GM18499 (cell line): ENCODE results near the gene SCYGR8.
"Not testable (repeated sequence)": the region's sequence is repeated elsewhere in the genome, so short reads cannot be mapped to it uniquely, and the experiment has no call there.

Experiments used
- ATAC-seq: cut with Tn5 transposase; IDR thresholded peaks from one replicate; pipeline ENCODE4 v1.9.1; 2021; ENCODE audit warnings: moderate number of reproducible peaks; ENCODE audit not compliant: insufficient read depth, unreplicated experiment

Gene SCYGR8, protein sequence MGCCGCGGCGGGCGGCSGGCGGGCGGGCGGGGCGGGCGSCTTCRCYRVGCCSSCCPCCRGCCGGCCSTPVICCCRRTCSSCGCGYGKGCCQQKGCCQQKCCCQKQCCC

GRCh38 chr2:227745594-227745993 is at the start of gene SCYGR8:
SCYGR8 (plus strand) TSS chr2:227745894; CDS start chr2:227745894, 0 bp downstream.
- no peak for ATAC-seq

GRCh38 chr2:227696990-227697679 is 48.6 kb upstream of the SCYGR8 start:
- no peak for ATAC-seq

DNA sequence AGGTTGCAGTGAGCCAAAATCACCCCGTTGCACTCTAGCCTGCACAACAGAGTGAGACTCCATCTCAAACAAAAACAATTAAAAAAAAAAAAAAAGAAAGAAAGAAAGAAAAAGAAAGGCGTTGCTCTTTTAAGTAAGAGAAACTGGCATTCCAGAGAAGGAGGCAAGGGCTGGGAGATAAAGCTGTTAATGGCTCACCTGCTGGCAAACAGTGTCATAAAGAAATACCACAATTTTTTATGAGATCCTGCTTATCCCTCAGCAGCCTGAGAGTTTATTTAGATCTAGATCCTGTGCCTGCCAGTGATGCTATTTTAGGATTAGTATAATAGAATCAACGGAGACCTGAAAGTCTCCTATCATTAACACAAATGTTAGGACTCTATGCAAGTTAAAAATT is 44.1 kb upstream of the SCYGR8 start:
- ATAC-seq, result no peak

DNA sequence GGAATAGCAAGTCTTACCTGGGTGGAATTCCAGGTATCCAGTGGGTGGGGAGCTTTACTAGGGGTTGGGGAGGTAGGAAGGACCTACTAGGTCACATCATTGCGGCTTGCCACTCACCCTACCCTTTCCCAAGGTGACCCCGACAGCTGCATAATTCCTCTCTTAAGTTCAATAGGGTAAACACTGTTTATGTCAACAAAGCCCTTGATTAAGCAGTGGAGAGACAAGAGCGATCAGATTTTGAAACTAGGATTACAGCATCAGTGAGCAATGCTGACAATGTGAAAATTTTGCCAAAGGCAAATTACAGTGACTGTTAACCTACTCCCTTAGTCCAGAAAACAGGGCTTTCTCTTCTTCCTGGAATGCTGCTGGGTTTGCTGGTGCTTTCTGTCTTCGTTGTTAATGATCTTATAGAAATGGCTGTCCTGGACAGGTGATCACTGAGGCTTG is 42.4 kb upstream of the SCYGR8 start:
- ATAC-seq, result no peak

DNA sequence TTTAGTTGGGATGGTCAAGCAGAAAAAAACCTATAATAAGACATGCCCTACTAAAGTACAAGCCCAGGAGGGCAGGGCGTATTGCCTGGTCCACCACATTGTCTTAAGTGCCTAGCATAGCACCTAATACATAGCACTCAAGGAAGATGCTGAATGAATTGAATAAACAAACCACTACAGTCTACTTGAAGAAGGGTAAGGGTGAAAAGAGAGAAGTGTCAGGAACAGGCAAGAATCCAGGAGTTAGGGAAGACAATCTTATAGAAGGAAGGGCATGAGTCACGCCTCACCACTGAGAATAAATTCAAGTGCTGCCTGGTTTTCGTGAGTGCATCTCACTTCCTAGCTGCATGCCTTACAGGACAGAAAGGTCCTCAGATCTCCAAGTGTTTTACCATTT is 41.7 kb upstream of the SCYGR8 start:
- no peak for ATAC-seq

GRCh38 chr2:227706859-227707258 is 38.8 kb upstream of the SCYGR8 start:
- ATAC-seq, result no peak

DNA sequence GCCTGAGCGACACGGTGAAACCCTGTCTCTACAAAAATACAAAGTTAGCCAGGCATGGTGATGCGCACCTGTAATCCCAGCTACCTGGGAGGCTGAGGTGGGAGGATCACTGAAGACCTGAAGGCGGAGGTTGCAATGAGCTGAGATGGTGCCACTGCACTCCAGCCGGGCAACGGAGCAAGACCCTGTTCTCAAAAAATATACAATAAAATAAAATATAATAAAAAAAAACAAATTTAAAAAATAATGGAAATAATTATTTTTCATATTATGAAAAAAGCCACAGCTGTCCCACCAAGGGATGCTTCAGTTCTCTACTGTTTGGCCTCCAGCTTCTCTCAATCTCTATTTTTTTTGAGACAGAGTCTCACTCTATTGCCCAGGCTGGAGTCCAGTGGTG is 38.3 kb upstream of the SCYGR8 start:
- ATAC-seq, result no peak

DNA sequence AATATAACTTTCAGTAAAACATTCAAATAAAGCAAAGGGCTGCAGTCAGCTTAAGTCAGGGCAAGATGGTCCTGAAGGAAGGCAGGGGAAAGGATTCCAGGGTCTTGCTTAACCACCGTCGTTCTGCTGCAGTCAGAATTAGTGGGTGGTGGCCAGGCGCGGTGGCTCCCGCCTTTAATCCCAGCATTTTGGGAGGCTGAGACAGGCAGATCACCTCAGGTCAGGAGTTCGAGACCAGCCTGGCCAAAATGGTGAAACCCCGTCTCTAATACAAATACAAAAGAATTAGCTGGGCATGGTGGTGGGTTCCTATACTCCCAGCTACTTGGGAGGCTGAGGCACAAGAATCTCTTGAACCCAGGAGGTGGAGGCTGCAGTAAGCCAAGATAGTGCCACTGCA is 34.7 kb upstream of the SCYGR8 start:
- ATAC-seq, result no peak

GRCh38 chr2:227713291-227713690 is 32.4 kb upstream of the SCYGR8 start:
- no peak for ATAC-seq

DNA sequence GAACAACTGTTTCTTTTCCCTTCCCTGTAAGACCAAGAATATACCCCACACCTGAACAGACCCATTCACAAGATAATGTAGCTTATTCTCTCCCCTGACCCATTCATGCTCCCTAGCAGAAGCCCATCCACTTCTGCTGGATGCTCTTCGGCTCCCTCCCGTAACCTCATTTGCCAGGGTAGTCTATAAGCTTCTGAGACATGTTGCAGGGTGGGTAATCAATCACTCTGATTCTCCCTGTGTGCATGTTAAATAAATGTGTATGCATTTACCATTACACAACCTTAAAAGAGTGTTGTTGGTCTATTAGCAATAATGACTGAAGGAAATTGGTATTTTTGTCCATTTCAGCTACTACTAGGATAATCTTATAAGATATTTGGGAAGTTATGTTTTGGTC is 29.2 kb upstream of the SCYGR8 start:
- ATAC-seq, result no peak

GRCh38 chr2:227717687-227718567 is 27.8 kb upstream of the SCYGR8 start, which contains the start of gene SLC19A3:
SLC19A3 (minus strand) TSS chr2:227718028; CDS start chr2:227702318, 15,710 bp downstream.
- no peak for ATAC-seq

GRCh38 chr2:227719641-227720040 is 26.1 kb upstream of the SCYGR8 start:
- ATAC-seq, result no peak

- no peak for ATAC-seq
These were observed 25.0 kb upstream of the SCYGR8 start for GRCh38 chr2:227720680-227721079.

DNA sequence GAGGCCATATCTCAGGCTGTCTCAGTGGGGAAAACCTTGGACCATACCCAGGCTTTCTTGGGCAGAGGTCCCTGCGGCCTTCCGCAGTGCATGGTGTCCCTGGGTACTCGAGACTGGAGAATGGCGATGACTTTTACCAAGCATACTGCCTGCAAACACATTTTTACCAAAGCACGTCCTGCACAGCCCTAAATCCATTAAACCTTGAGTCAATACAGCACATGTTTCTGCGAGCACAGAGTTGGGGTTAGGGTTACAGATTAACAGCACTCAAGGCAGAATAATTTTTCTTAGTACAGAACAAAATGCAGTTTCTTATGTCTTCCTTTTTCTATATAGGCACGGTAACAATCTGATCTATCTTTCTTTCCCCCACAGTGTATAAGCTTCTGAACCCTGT is 22.9 kb upstream of the SCYGR8 start:
- not testable (repeated sequence) for ATAC-seq

- ATAC-seq, result no peak
These were observed 21.2 kb upstream of the SCYGR8 start, which contains the start of gene SCYGR6 for GRCh38 chr2:227724394-227725039. SCYGR6 (minus strand) TSS chr2:227724757; CDS start chr2:227724757, 0 bp downstream.

DNA sequence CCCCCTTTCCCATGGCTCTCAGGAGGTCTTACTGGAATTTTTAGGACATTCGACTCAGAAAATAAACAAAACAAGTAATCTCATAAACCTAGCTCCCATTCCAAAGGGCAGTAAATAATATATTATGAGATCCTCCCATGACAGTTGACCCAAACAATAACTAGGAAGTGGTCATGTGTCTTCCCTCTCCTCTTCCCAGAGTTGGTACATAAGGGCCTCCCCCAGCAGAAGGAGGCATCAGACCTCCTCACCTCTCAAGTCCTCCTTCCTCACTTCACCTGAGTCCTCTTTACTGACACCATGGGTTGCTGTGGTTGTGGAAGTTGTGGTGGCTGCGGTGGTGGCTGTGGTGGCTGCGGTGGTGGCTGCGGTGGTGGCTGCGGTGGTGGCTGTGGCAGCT is 17.7 kb upstream of the SCYGR8 start, which contains the start of gene SCYGR7:
Gene SCYGR7, plus strand, starts transcription at position 301 of the 400 bp plus-strand sequence. Its CDS starts 0 bp downstream, at position 301.
- no peak for ATAC-seq

GRCh38 chr2:227739351-227739750 is 6.3 kb upstream of the SCYGR8 start:
- ATAC-seq, result no peak

DNA sequence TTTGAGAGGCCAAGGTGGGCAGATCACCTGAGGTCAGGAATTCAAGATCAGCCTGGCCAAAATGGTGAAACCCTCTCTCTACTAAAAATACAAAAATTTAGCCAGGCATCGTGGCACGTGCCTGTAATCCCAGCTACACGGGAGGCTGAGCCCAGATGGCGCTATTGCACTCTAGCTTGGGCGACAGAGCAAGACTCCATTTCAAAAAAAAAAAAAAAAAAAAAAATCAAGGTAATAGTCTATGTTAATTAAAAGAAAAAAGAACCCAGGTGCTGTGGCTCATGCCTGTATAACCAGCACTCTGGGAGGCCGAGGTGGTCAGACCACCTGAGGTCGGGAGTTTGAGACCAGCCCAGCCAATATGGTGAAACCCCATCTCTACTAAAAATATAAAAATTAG is 5.0 kb upstream of the SCYGR8 start:
- ATAC-seq, result not testable (repeated sequence)

GRCh38 chr2:227748079-227748478 is 2.4 kb downstream of the SCYGR8 start:
- no peak for ATAC-seq

- ATAC-seq, result not testable (repeated sequence)
These were observed 10.6 kb downstream of the SCYGR8 start for GRCh38 chr2:227756261-227756660.
